ENCODE results near the gene SLC15A1. TPM values are rescaled to one million over a fixed set of nuclear protein-coding genes. Genes with fewer than 3 reads are reported as not detected.

SLC15A1 gene
- total RNA-seq, 4 donors from 2014 or later = 0.97 to 2.1 TPM; not detected in 2

DNA sequence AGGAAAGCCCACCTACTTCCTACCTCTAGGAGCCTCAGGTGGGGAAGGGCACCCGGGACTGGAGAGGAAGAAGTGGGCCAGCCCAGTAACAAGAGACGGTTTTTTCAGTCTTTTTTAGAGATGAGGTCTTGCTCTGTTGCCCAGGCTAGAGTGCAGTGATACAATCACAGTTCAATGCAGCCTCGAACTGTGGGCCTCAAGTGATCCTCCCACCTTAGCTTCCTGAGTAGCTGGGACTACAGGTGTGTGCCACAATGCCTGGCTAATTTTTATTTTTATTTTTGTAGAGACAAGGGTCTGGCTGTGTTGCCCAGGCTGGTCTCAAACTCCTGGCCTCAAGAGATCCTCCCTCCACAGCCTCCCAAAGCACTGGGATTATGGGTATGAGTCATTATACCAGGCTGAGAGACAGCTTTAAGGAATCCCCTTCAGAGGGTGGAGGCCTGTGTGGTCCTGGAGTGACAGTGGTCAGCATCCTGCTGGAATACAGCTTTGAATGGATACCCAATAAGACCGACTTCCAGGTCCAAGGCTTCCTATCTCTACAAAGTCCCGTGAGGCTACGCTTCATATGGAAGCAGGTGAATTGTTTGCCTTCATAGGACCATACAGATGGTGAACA lies 63.0 kb downstream of the SLC15A1 start:
- intact Hi-C loops (cut with DNase I; ENCODE audit: low total_unique reads) = no loop called here
- H3K9me3 ChIP-seq = no peaks in the 10 kb centered on the region
- no peaks in the 10 kb centered on the region for H3K36me3 ChIP-seq
- no peaks in the 10 kb centered on the region for H3K4me1 ChIP-seq
- no peak for TF ChIP-seq POLR2A (IDR thresholded peaks at IDR 0.05)
- no peak for TF ChIP-seq CTCF (IDR thresholded peaks at IDR 0.05)
- DNase-seq = no peak
- no peaks in the 10 kb centered on the region for H3K27me3 ChIP-seq
- no peak overlapping the region for H3K4me3 ChIP-seq
- H3K27ac ChIP-seq = no peak overlapping the region

DNA sequence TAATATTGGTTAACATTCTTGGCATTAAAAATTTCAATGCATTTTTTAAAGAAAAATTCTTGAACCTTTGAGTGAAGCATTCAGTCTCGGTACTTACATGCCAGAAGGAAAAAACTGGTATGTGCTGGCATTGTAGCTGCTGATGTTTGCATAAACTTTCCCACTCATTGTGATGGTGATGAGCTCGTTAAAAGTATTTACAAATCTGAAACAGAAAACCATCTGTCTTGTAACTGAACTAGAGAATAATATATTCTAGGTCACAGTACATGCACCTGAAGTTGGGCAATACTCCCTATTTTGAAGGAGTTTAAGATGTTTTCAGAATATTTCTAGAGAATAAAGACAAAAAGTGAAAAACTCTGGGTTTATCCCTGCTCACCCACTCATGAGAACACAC lies 64.1 kb downstream of the SLC15A1 start:
- Histone ChIP-seq H3K4me1 (no peaks in the 10 kb centered on the region), H3K27me3 (no peaks in the 10 kb centered on the region), H3K4me3 (no peak overlapping the region), H3K27ac (no peak overlapping the region), H3K36me3 (no peaks in the 10 kb centered on the region), H3K9me3 (no peaks in the 10 kb centered on the region)
- intact Hi-C loops (cut with DNase I; ENCODE audit: low total_unique reads) = no loop called here
- no peak for DNase-seq
- TF ChIP-seq CTCF (IDR thresholded peaks at IDR 0.05) (no peak), POLR2A (IDR thresholded peaks at IDR 0.05) (no peak)

DNA sequence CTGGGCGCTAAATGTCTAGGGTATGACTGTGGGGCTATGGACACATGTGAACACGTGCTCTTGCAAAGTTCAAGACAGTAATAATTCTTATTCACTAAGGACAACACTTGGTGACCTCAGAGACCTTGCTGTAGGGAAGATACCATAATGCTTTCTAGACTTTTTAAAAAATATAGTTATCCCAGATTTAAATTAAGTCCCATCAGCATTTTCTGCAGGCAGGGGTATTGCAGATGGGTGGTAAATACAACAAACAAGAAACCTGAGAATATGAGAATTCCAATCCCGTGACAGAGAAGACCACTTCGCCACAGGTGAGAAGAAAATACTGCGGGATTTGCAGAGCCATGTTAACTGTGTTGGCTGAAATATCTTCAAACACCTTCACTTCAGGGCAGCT lies 65.2 kb downstream of the SLC15A1 start:
- Histone ChIP-seq H3K4me3 (no peak overlapping the region), H3K36me3 (no peaks in the 10 kb centered on the region), H3K27me3 (no peaks in the 10 kb centered on the region), H3K27ac (no peak overlapping the region), H3K4me1 (no peaks in the 10 kb centered on the region), H3K9me3 (no peaks in the 10 kb centered on the region)
- TF ChIP-seq POLR2A (IDR thresholded peaks at IDR 0.05) (no peak), CTCF (IDR thresholded peaks at IDR 0.05) (no peak)
- no peak for DNase-seq
- intact Hi-C loops (cut with DNase I; ENCODE audit: low total_unique reads) = no loop called here

DNA sequence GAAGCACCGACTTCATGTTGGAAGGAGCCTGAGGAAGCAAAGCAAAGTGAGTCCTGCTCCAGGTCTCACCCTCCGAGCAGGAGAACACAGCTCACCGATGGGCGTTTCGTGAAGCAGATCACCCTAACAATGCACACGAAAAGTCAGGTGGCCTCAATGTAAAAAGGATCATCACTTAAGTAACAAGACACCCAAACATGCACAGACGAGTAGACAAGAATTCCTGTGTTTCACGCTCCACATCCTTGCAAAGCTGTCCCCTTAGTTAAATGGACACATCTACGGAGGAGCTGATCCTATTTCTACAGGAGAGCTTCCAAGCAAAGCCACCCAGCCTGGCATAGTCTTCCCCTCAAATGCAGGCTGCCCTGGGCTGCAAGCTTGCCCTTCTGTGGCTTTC lies 66.2 kb downstream of the SLC15A1 start:
- no peak overlapping the region for H3K27ac ChIP-seq
- H3K4me3 ChIP-seq = no peak overlapping the region
- H3K4me1 ChIP-seq = no peaks in the 10 kb centered on the region
- no peaks in the 10 kb centered on the region for H3K9me3 ChIP-seq
- H3K27me3 ChIP-seq = no peaks in the 10 kb centered on the region
- intact Hi-C loops (cut with DNase I; ENCODE audit: low total_unique reads) = no loop called here
- no peaks in the 10 kb centered on the region for H3K36me3 ChIP-seq
- TF ChIP-seq CTCF (IDR thresholded peaks at IDR 0.05) (no peak), POLR2A (IDR thresholded peaks at IDR 0.05) (no peak)
- DNase-seq = no peak

DNA sequence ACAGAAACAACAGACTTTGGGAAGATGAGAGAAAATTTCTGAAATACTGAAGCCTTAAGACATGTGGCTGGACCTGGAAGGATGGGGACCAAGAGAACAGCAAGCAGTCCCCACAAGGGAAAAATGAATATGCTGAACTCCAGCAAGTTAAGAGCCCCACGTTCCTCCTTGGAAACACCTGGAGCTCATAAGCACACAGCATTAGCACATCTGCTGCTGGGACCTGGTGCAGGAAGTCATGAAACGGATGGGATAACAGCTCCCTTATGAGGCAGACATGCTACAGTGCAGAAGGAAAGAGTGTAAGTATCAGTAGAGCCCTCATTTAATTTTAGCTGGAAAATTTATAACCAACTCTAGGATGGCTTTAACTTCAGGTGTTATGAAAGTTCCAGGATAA lies 67.3 kb downstream of the SLC15A1 start:
- intact Hi-C loops (cut with DNase I; ENCODE audit: low total_unique reads) = no loop called here
- no peaks in the 10 kb centered on the region for H3K36me3 ChIP-seq
- no peaks in the 10 kb centered on the region for H3K9me3 ChIP-seq
- no peak overlapping the region for H3K4me3 ChIP-seq
- H3K27ac ChIP-seq = no peak overlapping the region
- no peaks in the 10 kb centered on the region for H3K4me1 ChIP-seq
- H3K27me3 ChIP-seq = no peaks in the 10 kb centered on the region
- DNase-seq = no peak
- TF ChIP-seq CTCF (IDR thresholded peaks at IDR 0.05) (no peak), POLR2A (IDR thresholded peaks at IDR 0.05) (no peak)

All from uterus (tissue), 4 donors.